ENCODE measurements around the gene BSN.

Gene BSN

DNA sequence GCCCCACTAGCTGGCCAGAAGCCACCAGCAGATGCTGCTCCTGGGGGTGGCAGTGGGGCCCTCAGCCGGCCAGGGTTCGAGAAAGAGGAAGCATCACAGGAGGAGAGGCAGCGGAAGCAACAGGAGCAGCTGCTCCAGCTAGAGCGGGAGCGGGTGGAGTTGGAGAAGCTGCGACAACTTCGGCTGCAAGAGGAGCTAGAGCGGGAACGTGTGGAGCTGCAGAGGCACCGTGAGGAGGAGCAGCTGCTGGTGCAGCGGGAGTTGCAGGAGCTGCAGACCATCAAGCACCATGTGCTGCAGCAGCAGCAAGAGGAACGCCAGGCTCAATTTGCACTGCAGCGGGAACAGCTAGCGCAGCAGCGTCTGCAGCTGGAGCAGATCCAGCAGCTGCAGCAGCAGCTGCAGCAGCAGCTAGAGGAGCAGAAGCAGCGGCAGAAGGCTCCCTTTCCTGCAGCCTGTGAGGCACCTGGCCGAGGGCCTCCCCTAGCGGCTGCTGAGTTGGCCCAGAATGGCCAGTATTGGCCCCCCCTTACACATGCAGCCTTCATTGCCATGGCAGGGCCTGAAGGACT, 102.3 kb downstream of the BSN start:
- no peak for DNase-seq

DNA sequence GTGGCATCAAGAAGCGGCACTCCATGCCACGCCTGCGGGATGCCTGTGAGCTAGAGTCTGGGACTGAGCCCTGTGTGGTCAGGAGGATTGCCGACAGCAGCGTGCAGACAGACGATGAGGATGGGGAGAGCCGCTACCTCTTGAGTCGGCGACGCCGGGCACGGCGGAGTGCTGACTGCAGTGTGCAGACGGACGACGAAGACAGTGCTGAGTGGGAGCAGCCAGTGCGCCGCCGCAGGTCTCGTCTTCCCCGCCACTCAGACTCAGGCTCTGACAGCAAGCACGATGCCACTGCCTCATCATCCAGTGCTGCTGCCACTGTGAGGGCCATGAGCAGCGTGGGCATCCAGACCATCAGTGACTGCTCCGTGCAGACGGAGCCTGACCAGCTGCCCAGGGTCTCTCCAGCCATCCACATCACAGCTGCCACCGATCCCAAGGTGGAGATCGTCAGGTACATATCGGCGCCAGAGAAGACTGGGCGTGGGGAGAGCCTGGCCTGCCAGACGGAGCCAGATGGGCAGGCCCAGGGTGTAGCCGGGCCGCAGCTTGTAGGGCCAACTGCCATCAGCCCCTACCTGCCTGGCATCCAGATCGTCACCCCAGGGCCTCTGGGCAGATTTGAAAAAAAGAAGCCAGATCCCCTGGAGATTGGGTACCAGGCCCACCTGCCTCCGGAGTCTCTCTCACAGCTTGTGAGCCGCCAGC, 103.1 kb downstream of the BSN start:
- no peak for DNase-seq

DNA sequence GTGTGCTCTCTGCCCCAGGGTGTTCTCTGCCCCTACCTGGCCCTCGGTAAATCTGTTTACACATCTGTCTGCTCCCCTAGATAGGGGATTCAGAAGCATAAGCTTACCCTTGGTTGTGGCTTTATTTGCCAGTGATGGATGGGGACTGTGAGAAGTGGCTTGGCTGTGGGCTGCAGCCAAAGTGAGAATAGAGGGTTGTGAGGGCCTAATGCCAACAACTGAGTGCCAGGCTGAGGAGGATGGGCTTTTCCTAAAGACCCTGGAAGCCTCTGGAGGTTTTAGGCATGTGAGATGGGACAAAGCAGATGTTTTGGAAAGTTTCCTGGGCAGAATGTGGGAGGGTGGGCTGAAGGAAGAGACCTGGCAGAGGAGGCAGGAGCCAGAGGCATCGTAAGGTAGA, 104.4 kb downstream of the BSN start:
- DNase-seq, result no peak

DNA sequence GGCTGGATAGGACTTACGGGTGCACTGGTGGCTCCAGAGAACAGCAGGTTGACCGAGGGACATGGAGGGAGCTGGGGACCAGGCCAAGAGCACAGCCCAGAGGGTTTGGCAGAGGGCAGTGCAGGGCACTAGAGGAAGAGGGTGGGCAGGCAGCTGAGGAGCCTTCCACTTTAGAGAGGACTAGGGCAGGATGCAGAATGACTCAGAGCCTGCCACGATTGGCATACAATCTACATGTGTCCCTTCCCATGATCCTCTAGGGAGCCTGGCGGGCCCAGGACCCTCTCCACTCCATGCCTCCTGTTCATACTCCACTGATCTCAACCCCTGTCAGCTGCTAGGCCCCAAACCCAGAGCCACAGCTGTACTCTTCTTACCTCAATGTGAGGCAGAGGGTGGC, 105.5 kb downstream of the BSN start:
- DNase-seq, result no peak

DNA sequence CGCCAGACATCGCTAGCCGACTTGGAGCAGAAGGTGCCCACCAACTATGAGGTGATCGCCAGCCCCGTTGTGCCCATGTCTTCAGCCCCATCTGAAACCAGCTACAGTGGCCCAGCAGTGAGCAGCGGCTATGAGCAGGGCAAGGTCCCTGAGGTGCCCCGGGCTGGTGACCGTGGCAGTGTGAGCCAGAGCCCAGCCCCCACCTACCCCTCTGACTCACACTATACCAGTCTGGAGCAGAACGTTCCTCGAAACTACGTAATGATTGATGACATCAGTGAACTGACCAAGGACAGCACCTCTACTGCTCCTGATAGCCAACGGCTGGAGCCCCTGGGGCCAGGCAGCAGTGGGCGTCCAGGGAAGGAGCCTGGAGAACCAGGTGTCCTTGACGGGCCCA, 107.0 kb downstream of the BSN start:
- no peak for DNase-seq

DNA sequence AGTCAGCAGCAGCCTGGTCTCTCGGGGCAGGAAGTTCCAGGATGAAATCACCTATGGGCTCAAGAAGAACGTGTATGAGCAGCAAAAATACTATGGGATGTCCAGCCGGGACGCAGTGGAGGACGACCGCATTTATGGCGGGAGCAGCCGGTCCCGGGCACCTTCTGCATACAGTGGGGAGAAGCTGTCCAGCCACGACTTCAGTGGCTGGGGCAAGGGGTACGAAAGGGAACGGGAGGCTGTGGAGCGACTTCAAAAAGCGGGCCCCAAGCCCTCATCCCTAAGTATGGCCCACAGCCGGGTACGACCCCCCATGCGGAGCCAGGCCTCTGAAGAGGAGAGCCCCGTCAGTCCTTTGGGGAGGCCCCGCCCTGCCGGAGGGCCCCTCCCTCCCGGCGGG, 107.7 kb downstream of the BSN start:
- no peak for DNase-seq

DNA sequence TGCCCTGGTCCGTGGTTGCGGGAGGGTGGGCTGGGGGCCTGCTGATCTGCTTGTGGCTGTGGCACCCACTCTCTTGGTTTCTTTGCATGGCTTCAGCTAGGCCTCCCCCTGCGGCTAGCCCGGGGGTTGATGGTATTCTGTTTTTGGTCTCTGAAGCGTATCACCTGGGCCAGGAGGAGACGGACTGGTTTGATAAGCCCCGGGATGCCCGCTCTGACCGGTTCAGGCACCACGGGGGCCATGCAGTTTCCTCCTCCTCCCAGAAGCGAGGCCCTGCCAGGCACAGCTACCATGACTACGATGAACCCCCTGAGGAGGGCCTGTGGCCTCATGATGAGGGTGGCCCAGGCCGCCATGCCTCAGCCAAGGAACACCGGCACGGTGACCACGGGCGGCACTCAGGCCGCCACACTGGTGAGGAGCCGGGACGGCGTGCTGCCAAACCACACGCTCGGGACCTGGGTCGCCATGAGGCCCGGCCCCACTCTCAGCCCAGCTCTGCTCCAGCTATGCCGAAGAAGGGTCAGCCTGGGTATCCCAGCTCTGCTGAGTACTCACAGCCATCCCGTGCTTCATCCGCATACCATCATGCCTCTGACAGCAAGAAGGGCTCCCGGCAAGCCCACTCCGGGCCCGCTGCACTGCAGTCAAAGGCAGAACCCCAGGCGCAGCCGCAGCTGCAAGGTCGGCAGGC, 108.6 kb downstream of the BSN start:
- DNase-seq, result no peak

DNA sequence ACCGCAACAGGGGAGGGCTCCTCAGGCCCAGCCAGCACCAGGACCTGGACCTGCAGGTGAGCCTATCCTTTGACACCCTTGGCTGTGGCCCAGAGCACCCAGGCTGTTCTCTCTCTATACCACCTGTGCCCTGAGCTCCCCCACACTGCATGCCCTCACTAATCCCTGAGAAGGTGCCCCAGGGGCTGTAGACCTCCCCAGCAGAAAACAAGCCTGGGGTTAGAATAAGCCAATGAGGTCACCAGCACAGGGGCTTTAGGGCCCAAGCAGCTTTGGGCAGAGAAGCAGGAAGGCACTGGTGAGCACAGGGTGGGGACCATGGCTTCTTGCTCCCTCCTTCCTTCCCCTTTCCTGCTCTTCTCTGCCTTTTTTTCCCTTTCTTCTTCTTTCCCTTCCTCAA, 109.6 kb downstream of the BSN start:
- DNase-seq, result no peak

DNA sequence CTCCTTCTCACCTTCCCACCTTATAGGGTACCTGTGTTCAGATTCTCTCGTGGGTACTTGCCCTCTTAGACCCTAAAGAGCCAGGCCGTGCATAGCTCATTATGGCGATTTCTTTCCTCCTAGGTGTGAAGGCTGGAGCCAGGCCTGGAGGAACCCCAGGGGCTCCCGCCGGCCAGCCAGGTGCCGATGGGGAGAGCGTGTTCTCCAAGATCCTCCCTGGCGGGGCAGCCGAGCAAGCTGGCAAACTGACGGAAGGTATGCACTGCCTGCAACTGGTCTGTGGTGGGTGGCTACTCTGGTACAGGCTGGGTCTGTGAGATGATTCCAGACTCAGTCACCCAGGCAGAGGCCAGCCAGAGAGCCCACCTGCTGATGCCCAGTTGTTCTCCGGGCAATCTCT, 110.0 kb downstream of the BSN start:
- DNase-seq, result no peak

DNA sequence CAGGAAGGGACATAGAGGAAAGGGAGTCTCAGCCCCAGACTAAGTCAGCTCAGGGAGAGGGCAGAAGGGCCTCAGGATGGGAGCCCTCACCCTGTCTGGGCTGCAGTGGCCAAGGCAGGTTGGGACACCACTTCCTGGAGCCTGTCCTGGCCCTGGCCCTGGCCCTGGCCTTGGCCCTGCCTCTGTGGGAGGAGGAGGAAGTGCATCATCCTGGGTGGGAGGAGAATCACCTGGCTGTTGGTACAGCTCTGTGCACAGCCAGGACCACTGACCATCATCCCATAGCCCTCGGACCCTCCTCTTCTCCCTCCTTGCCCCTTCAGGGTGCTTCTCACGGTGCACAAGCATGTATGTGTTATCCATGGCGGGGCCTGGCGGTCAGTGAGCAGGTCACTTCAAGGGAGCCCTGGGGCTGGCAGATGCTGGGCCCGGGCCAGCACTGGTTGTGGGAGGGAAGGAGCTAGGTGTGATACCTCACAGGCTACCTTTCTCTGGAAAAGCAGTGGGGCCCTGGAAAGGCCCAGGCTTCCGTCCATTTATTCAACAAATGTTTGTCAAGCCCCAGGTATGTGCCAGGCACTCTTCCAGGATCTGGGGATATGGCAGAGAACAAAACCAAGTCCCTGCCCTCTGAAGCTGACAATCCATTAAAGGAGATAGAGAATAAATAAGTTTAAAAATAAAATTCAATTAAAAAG, 111.7 kb downstream of the BSN start:
- DNase-seq, result no peak

DNA sequence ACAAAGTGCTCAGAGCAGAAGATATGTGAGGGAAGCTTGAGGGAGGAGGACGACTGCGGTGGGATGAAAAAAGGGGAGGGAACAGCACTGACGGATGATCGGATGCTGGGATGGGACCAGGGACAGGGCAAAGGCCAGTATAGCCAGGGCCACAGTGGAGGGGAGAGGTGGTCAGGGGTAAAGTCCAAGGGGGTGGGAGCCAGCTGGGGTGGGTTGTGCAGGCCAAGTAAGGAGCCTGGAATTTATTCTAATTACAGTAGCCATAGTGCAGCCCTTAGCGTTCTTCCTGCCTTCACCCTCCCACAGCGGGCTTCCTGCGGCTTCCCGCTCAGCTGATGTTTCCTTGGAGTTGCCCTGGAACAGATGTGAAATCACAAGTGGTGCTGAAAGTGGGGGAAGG, 112.3 kb downstream of the BSN start:
- DNase-seq, result no peak

DNA sequence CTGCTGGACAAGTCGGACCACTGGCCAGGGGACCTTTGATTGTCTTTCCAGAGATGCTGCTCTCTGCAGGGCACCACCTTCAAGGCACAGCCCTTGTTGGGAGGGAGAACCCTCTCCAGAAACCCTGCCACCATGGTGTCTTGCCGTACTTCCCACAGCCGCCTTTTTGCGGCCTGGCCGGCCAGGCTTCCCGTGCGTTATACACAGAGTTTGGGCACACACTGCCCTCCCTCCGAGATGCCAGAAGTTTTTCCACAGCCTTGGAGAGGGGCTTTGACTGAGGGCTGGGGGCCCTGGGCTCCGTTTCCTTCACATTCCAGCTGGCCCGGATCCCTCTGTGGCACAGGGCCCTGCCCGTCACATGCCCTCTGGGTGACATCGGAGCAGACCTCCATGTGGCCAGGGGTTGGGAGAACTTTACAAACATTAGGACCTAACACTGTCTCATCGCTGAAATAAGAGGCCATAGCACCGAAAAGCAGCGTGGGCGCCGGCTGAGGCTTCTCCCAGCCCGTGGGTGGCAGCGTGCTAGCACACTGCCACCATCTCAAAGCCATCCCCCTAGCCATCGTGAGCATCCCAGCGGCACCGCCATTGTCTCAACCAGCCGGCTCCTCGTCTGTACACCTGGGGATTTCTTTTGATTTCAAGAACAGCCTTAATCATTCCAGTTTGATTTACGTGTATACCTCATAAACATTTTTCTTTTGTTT, 113.6 kb downstream of the BSN start:
- DNase-seq, result no peak

DNA sequence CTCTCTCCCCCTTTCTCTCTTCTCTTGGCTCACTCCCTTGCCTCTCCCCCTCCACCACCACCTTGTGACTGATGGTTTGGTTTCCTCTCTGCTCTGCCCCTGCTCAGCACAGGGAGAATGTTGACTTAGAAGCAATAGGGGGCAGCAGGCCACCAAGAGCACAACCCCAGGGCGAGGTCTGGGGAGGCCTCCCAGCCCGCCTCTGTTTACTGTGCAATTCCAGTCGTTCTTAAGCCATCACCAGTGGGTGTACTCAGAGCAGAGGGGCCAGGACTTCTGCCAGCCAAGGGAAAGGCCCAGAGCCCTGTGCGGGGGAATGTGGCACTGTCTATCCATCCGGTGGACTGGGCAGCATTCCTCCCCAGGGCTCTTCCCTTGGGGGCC, 114.1 kb downstream of the BSN start:
- no peak for DNase-seq

DNA sequence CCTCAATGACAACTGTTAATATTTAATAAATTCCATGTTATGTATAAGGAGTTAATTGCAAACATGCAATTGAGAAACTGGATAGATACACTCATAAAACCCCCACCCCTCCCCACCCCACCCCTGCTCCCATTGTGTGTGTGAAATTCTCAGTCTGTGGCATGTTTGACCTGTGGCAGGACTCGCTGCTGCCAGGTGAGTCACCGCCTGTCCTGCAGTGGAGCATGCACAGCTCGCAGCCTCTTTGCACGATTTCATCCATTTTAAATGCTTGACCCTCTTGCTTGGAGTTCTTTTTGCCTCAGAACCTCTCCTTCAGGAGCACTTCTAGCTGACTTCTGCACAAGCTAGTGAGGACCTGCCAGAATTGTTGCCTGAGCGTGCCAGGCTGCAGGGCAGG, 114.6 kb downstream of the BSN start:
- no peak for DNase-seq

DNA sequence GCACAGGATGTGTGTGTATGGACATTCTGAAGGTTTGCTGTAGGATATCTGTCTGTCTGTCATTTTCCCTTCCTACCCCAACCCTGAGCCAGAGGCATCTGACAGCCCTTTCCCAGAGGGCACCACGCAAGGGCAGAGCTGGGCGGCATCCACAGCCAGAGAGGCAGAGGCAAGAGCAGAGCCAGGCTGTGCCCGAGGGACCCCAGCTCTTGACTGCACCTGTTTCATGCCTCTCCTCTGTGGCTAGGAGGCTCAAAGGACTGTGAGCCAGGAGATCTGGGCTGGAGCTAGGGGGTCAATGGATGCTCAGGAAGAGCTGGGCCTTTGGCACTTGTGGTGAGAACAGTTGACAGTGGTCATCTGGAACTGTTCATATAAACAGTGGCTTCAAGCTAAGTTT, 115.1 kb downstream of the BSN start:
- no peak for DNase-seq

DNA sequence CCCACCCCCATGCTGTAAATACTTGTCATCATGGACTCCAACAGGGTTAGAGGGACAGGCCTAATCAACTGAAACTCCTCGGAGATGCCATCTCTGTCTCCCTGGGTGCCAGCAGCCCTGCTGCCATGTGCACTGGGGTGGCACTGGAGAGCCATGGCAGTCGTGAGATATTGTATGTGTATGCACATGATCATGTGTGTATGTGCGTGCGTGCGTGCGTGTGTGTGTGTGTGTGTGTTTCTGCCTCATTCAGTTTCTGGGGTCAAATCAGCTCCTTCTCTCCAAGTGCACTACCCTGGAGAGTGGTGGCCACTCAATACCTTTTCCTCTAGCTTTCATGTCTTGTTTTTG, 116.6 kb downstream of the BSN start:
- no peak for DNase-seq

DNA sequence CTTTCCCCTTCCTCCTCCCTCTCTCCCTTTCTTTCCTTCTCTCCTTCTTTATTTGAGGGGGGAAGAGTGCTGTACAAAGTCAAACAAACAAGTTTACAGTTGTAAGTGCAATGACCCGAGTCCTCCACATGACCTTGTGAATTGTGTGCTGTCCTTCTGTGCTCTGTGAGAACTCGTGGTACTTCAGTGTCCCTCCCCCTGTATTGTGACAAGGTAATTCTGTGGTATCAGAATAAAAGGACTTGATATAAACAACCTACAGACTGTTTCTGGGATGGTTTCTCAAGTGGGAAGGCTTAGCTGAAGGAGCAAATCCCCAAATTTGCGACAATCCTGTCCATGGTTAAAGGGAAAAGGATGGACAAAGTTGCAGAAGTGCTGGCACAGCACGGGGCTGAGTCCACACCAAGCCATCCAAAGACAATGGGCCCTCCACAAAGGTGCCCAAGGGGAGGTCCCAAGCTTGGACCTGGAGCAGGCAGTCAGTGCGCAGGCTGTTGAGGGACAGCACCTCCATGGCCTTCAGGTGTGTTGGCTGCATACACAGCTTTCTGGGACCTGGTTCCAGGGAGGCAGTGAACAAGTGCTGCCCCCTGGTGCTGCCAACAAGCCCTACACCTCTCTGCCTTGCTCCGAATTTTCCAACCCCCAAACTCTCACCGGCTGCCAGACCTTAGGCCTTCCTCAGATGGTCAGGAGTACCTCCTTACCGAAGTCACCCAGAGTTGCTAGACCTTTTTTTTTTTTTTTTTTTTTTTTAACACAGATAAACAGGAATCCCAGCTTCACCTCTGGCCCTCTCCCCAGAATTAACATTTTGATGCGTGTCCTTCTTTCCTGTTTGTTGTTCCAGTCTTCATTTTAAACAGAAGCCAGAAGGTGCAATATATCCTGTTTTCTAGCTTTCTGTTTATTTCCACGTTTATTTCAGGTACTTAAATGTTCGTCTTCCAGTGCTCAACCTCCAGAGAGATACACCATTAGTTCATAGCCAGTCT, 117.3 kb downstream of the BSN start:
- peak; percentile 81 for DNase-seq

DNA sequence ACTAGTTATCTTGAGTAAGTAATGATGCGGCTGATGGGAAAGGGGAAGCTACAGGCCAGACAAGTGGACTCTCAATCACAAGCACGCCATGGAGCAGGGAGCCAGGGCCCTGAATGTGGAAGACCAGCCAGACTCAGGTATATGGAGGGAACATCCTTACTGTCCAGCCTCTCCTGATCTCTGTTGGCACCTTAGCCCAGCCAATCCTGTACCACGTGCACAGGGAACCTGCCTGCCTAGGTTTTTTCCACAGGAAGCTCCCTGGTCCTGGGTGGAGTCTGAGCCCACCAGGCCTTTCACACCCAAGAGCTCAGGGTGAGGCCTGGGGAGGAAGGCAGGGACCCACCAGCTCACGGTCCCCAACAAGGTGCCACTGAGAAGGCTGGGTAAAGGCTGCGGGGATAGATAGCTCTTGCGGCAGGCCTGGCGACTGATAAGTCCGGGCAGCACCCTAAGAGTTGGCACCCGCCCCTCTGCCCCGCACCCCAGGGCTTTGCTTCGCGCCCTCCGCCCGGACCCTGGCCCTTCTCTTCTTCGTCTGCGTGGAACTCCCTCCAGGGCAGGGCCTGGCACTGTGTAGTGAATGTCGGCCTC, 118.9 kb downstream of the BSN start:
- DNase-seq, result peak; percentile 6

DNA sequence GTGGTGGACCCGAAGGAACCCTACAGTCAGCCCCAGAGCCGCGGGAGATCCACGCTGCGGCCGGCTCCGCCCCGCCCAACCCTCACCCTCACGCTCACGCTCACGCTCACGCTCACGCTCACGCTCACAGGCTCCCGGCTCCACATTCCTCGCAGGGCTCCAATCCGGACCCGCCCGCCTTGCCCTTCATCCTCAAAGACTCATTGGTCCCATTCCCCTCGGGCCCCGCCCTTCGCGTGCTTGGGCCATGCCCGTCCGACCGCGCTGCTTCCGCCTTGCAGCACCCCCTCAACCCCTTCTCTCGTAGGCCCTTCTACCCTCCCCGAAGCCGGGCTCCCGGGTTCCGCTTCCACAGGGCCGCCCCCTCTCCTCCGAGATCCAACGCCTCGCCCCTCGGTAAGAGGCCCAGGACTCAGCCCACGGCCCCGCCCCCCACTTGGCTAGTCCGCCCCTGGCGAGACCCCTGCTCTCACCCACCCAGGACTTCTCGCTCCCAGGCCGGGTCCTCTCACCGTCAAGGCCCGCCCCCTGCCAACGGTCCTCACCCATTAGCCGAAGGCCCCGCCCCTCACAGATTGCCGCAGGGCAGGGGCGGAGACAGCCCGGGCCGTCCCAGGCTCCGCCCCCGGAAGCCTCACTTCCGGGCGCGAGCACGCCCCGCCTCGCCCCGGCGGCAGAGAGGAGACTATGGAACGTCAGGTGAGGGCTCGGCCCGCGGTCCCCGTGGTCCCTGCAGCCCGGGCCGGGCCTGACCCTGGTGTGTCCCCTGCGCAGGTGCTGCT, 119.6 kb downstream of the BSN start, which contains the start of gene APEH:
APEH (plus strand) TSS at position 637 of the 782 bp plus-strand sequence; CDS start at position 688, 51 bp downstream.
- peak; percentile 97 for DNase-seq

DNA sequence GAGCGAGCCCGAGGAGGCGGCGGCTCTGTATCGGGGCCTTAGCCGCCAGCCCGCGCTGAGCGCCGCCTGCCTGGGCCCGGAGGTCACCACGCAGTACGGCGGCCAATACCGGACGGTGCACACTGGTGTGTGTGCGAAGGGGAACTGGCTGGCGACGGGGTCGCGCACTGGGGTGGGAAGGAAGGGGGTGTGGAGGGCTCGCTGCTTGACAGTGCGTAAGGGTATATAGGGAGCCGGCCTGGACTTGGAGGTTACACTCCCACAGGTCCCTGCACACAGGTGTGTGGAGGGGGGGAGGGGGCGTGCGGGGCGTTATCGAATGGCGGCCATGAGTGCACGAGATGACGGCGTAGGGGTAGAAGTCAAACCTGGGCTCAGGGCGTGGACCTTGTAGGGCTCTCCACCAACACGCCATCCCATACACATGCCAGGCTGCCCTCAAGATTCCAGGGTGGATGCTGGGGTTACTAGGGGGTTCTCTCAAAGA, 120.3 kb downstream of the BSN start:
- DNase-seq, result no peak

DNA sequence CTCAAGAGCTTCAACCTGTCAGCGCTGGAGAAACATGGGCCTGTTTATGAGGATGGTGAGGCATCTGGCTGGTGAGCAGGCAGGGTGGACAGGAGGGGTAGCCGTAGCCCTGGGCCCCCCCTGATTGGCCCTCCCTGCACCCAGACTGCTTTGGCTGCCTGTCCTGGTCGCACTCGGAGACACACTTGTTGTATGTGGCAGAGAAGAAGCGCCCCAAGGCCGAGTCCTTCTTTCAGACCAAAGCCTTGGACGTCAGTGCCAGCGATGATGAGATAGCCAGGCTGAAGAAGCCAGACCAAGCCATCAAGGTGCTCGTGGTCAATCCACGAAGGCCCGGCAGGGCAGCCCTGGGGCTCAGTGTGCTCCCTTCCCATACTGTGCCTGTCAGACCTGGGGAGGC, 121.6 kb downstream of the BSN start:
- DNase-seq, result no peak

Data from CD4-positive, alpha-beta T cell treated with Interleukin-17A for 1 hour (primary cell).